Hematopoietic multipotent progenitor cell (in vitro differentiated cells): ENCODE measurements around the gene CACNA1C. TPM values are rescaled to one million over a fixed set of nuclear protein-coding genes. Genes with fewer than 3 reads are reported as not detected.

Source experiments
- DNase-seq, 3 donors: peaks; one replicate each; pipeline ENCODE4 v3.0.0-alpha.2; 2011 to 2015; ENCODE audit warnings: low read depth in 2 of 3, low spot score in 2 of 3
- total RNA-seq: library from RNA; depleted of rRNA; stranded (reverse); fragments of >200 nt; gene quantifications from one replicate; pipeline ENCODE4 v1.2.3, GENCODE V29; 2012

Gene CACNA1C
- total RNA-seq, 1 donor = 0.54 TPM

DNA sequence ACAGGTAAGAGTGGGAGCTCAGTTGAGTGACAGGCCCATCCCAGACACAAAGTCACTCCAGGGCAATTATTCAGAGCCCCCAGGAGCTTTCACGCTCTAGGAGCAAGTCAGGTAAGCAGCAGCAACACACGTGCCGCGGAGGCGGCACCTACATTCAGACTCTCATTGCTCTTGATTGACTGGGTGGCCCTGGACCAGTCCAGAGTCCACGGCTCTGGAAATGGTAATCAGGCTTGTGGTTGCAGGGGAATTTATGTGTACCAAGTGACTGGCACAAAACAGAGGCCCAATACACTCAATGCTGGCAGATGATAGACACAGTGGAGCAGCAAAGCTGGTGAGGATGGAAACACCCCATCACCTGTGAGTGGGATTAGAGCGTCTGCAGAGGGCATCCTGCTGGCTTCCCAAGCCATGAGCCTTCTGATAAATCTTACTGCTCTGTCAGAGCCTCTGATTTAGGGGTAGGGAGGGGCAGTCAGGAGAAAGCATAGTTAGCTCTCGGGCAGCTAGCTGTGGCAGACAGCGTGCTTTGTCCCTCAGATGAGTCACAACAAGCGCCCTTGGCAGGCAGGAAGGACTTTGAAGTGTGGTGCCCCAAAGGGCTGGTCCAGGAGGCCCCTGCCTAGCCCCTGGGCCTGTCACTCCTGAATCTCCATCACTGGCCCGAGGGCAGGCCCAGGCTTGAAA lies 344.7 kb downstream of the CACNA1C start:
- no peak for DNase-seq

DNA sequence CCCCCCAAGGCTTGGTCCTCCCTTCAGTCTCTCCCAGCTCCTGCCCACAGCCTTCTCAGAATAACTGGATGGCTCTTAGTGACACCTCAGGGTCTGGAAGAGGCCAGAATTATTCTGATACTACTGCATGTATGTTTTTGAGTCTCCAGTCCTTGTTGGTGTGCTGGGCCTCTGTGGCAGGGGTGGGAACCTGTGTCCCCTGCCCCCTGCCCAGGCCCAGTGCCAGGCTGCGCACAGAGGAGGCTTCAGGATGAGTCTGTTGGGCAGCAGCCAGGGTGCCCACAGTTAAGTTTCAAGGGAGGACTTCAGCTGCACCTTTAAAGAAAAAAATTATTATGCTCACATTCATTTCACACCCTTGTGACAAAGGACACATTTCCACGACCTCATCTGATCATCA lies 348.3 kb downstream of the CACNA1C start:
- DNase-seq = no peak

DNA sequence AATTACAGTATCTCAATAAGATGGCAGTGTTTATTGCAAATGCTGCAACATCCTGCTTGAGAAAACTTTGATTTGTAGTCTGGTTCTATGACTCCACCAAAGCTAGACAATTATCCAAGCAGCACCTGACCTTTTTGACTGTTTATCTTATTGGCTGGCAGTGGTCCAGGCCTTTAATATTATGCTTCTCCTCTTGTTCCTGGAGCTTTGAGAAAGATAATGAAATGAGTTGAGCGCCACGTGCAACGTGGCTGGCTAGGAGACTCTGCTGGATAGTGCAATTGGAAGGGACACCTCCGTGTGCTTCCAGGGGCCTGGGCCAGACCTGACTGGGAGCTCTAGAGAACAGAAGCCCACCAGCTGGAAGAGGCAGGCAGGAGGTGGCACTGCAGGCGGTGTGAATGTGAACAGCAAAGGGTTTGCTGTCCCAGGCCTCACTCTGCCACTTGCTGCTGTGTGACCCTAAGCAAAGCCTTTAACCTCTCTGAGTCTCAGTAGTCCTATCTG lies 349.3 kb downstream of the CACNA1C start:
- DNase-seq = no peak

DNA sequence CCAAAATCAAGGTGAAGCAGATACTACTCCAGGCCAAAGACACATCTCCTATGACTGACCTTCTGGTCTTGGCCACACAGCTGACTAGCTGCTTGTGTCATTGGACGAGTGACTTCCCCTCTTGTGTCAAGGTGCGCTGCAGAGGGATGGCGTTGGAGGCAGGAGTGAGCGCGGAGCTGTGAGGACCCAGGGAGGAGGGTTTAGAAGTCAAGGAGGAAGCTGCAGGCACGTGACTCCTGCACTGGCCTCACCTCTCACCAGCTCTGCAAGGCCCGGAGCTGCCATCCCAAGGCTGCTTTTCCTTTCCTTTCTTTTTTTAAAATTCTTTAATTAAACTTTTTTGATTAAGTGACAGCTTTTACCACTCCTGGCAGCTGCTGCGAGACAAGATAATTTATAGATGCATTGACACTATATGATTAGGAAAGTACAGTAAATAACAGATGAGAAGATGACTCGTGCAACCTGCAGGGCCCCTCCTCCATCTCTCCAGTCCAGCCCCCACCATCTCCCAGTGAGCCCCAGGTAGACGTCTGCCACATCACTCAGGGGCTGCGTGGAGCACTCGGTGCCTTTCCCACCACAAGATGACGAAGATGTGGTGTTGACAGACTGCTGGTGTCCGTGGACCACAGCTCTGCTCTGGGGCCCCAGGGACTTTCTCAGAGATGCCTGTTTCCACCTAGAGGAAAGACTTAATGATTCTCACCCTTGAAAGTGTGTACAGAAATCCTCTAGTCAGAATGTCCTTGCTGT lies 350.6 kb downstream of the CACNA1C start:
- peak in 1 of 3 donors; percentile 24 for DNase-seq

DNA sequence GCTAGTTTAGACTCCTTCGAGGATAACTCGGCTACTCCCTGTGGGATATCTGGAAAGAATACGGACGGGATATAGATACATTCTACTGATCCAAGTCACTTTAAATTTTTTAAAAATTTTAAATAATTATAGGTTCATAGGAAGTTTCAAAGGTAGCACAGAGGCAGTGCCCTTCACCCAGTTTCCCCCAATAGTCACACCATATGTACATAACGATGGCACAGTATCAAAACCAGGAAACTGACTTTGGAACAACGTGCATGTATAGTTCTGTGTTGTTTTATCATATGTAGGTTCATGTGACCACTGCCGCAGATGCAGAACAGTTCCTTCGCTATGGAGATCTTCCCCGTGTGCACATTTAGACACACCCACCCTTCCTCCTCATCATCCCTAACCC lies 352.3 kb downstream of the CACNA1C start:
- no peak for DNase-seq

DNA sequence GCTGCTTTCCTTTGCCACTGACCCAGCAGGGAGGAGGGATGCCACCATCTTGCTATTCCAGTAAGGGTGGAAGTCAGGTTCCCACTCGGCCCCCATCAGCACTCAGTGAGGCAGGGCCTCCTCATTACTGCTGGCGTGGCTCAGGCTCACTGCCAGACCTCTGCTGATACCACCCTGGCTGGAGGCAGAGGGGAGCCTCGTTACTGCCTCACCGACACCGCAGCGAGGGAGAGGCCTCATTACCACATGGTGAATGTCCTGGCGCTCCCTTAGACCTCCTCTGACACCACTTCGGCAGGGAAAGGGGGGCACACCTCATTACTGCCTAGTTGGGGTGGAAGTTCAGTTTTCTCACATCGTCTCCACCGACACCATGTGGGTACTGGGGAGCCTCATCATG lies 354.1 kb downstream of the CACNA1C start:
- no peak for DNase-seq

DNA sequence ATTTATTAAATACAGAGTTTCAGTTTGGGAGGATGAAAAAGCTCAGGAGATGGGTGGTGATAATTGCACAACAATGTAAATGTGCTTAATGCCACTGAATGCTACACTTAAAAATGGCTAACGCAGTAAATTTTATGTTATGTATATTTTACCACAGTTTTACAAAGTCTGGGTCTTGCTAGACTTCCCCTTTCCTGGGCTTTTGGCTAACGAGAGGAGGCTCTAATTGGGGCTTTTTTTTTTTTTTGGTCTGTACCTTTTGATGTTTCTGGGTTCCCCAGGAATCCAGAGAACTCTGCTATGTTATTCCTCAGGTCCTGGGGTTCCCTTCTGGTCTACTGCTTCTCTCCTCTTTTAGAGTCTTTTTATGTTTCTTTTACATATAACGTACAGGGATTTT lies 355.5 kb downstream of the CACNA1C start:
- DNase-seq = peak in 1 of 3 donors; percentile 46

DNA sequence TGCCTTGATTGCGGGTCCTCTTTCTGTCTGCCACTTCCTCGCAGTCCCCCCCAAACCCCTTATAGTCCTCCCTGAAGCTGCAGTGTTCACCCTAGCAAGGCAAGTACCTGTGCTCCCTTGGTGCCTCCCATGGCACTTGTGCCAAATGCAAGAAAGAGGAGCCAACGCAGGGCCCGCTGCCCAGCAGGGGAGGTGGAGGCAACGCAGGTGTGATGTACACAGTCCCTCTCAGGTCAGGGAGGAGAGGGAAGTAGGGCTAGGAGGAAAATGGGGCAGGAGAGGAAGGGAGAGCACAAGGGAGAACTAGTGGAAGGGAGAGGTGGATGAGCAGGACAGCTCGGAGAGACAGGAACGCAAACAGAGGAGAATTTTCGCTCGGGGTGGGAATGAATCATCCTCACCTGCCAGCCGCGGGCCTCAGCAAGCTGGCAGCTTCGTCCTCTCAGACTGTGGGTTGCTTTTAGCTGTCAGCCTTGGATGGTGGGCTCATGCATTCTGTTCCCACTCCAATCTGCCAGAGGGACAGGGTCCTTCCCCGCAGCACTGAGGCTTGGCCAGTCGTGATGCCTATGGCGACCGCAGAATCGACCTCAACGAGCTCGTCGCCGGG lies 357.0 kb downstream of the CACNA1C start:
- no peak for DNase-seq

DNA sequence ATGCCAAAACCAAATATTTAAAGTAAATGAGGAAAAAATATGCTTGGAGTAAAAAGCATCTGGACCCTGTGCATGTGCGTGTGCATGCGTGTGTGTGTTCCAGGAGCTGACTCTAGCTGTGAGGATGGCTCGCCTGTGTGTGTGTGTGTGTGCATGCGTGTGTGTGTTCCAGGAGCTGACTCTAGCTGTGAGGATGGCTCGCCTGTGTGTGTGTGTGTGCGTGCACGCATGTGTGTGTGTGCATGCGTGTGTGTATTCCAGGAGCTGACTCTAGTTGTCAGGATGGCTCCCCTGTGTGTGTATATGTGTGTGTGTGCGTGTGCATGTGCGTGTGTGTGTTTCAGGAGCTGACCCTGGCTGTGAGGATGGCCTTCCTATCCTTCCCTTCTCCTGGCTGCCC lies 357.7 kb downstream of the CACNA1C start:
- no peak for DNase-seq

DNA sequence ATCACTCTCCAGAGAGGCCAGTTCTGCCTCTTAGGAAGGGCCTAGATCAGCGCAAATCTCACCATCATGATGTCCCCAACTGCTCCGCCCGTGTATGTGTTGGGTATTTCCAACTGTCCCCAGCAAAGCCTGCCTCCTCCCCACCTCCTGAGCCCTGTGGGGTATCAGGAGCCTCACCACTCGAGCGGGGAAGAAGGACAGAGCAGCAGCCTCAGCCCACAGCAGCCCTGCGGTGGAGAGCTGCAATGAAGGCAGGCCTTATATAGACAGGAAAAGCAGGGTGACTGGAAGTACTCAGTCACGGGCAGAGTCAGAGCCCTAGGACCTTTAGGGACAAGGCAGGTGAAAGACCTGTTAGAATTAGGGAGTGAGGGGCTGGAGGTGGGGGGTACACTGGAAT lies 358.2 kb downstream of the CACNA1C start:
- no peak for DNase-seq

DNA sequence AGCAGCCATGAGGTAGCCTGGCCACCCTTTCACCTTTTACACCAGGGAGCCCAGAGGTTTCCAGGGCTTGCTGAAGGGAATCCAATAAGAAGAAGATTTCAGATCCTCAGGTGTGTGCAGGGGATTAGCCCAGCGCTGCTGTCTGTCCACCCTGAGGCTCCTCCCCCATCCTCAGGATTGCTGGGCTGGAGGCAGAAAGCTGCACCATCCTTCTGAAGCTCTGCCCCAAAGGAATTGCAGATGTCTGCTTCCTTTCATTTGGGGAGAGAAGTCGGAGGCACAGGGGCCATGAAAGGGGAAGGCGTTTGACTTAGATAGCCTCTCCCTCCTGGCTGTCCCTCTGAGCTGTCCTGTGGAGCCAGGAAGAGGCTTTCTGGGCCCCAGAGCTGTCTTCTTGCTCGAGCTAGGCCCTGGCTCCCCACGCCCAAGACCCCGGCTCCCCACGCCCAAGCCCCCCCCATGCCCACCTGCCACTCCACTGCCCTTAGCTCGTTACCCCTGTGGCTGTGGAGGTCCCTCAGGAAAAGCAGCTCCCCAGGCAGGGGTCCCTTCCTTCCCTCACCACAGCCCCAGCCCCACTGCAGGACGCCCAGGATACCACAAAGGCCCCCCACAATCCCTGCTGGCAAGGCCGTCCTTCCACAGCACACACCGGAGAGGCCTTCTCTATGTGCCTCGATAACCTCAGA lies 359.0 kb downstream of the CACNA1C start:
- no peak for DNase-seq

DNA sequence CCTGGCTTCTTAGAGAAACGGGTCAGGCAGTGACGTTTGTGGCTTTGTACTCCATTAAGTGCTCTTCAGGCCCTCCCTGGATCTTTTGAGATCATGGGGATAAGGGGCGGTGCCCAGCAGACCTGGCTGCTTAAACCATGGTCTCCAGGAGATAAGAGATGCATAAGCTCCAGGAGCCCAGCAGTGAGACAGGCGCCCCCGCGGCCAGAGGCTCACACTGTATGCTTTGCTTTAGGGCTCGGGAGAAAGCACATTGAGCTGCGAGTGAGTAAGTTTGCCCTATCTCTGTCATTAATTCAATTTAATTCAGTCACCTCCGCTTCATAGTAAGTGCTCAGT lies 359.5 kb downstream of the CACNA1C start:
- no peak for DNase-seq

DNA sequence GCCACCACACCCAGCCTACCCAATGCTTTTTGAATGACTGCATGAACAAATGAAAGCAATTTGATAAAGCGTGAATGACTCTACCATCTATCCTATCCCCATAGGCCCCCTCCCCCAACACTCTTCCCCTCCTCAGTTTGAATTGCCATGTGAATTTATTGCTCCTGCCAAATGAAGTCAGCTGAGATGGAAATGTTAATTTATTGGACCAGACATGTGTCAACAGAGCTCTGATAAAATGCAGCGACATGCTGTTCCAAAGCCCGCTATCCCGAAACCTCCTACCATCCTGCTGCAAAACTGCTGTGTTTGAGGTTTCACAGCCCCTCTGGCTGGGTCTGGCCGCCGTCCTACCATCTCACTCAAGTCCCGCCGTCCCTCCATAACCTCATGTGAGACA lies 360.5 kb downstream of the CACNA1C start:
- no peak for DNase-seq

DNA sequence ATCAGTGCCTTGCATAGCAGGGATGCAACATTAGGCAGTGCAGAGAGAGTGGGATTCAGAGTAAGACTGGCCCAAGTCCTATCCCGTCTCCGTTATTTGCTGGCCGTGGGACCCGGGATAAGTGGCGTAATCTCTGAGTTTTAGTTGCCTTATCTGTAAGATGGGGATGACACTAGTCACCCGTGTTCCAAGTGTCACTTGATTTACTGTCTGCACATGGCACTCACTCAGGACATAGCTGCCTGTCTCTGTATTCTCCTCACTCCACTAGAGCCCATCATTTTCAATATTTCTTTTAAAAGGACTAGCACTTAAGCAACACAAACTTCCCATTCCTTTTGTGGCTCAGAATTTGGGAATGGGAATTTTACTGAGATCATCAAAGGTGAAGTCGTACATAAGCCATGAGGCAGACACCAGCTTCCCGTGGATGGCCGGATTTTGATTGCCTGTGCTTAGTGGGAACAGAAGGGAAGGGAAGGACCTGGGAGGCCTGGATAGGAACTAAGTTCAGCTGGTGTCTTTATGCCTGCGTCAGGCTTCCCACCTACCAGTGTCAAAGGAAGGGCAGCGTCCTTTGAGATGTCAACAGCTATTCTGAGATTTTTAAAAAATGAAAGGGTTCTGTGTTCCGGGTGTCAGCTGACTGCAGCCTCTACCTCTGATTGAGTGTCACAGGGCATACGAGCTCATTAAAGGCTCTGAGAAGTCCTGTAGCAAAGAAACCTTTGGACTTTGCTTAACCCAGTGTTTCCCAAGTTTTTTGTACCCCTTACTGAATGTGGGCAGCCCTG lies 361.4 kb downstream of the CACNA1C start:
- no peak for DNase-seq

DNA sequence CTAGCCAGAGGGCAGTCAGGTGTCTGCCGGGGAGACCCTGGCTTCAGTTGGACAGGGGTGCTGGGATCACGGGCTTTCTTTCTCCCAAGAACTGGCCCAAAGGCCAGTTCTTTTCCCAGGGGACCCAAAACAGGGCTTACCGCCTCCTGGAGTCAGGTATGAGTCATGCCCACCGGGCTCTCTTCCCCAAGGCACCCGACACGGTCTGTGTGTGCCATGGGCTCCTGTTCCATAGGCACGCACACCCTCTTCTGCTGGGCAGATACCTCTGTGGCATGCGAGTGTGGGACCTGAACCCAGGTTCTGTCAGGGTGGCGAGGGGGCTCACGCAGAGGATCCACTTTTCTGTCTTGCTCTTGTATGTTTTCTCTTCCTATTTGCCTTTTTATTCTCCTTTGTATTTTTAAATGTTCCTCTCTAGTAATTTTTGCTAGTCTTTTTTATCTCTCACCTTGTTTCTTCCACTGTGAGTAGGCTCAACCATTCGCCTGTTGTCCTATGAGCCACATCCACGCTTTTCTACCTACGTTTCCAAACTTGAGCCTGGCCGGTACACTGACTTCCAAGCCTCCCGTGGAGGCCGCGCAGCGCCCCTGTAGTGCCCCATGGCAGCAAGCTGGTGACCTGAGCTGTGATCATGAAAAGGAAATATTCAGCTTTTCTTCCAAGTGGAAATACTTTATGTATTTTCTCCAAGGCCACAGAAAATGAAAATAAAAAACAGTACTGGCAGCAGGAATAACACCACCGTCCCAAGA lies 362.2 kb downstream of the CACNA1C start:
- no peak for DNase-seq

DNA sequence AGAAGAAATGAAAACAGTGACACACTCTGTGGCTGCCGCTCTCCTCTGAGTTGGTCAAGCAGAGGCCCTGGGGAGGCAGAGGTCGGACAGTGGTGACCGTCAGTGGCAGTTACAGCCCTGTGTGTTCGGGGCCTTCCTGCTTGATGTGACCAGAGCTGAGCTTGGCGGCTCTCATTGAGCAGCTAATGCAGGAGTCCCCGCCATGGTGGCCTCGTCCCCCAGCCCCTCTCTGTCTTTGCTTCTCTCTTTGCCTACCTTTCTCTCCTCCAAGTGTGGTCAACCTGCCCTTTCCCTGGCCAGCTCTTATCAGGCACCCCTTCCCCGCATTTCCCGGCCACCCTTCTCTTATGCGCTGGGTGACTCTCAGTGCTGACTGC lies 362.8 kb downstream of the CACNA1C start:
- no peak for DNase-seq

DNA sequence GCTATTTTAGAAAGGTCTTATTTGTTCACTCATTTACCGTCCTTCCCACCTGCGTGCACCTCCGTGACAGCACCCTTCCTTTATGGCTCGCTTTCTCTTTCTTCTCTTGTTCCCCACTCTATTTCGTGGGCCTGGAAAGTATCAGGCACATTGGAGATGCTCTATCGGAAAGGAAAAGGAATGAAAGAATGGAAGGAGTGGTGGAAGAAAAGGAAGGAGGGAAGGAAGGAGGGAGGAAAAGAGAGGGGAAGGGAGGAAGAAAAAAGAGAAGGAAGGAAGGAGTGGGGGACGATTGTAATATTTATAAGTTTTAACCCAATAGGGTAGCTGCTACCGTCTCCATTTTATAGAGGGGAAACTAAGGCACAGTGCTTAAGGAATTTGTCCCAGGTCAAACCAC lies 363.4 kb downstream of the CACNA1C start:
- DNase-seq = no peak

DNA sequence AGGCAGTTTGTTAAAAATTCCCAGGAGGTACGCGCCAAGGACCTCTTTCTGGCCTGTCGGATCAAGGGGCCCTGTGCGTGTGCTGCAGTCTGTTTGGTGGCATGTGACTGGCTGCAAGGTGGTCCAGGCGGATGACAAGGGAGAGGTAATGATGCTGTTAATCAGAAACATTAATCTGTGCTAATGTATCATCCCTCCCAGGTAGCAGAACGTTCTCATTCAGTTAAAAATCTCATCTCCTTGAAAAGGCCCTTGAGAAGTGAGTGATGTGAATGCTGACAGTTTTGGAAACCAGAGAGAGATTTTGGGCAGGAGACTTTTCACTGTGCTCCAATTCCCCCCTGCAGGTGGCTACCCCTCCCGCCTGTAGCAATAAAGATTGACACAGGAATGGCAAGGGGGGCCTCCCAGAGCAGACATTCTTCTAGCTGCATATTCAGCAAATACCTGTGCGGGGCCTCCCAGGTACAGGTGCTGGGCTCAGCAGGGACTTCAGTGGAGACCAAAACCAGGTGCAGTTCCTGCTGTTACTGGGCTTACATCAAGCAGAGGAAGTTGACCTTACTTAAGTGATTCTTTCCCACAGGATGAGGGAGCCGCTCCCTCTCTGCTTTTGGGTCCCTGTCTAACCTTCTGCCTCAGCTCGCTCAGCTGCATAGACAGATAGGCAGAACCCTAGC lies 364.8 kb downstream of the CACNA1C start:
- DNase-seq = no peak

DNA sequence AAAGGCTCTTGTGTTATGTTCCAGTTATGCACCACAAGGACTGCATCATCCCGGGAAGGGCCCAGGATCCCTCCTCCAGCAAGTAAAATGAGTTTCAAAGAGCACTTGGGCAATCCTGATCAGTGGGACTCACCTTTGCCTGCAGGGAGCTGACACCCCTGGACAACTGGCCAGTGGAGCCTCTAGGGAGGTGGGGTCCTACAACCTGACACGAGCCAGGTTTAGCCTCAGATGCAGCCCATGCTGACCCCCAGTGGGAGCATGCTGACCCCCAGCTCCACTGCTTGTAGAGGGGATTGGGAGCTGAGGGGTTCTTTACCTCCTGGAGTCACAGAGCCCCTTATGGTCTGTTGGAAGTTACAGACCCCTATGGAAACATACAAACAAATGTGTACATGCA lies 365.8 kb downstream of the CACNA1C start:
- no peak for DNase-seq
